ENCODE results near the gene STK11.

STK11 gene

GRCh38 chr19:1275260-1275975 is 69.8 kb downstream of the STK11 start, which contains the start of gene FAM174C:
TSS of gene FAM174C (plus strand) at chr19:1275530. CDS start at chr19:1275550, 20 bp downstream.
- peak; percentile 95 for DNase-seq (ENCODE audit: low read depth)
- TF ChIP-seq MYC (IDR thresholded peaks at IDR 0.05; ENCODE audit: low read depth, low read length) (peak; percentile 84), MAX (IDR thresholded peaks at IDR 0.05; ENCODE audit: low read depth, low read length) (peak; percentile 96), CTCF (IDR thresholded peaks at IDR 0.05; ENCODE audit: low read depth, low read length) (no peak), POLR2A (IDR thresholded peaks at IDR 0.05; ENCODE audit: extremely low read depth, insufficient read length) (peak; percentile 64)
- H3K4me3 ChIP-seq (ENCODE audit: low read depth, low read length): peak within 1 kb of the TSS; percentile 64

GRCh38 chr19:1275976-1276627 is 70.5 kb downstream of the STK11 start:
- TF ChIP-seq POLR2A (IDR thresholded peaks at IDR 0.05; ENCODE audit: extremely low read depth, insufficient read length) (no peak), MYC (IDR thresholded peaks at IDR 0.05; ENCODE audit: low read depth, low read length) (no peak; the same call in 1 of the 2 replicates), MAX (IDR thresholded peaks at IDR 0.05; ENCODE audit: low read depth, low read length) (no peak), CTCF (IDR thresholded peaks at IDR 0.05; ENCODE audit: low read depth, low read length) (no peak)
- no peak for DNase-seq (ENCODE audit: low read depth)
- peak overlapping the region; percentile 64 for H3K4me3 ChIP-seq (ENCODE audit: low read depth, low read length)

DNA sequence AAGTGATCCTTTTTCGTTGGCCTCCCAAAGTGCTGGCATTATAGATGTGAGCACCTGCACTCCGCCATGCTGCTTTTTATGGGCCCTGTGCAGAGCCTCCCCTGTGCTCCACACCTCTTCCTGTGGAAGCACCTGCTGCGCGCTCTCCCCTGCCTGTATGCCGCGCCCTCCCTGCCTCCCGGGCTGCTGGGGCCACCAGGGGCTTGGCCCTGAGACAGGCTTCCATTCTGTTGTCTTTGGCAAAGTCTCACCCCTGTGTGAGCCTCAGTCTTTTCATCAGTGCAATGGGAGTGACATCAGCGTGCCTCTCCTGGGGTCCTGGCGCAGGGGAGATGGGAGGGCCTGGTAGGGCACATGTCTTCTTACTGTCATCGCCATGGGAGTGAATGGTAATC is 71.0 kb downstream of the STK11 start:
- H3K4me3 ChIP-seq (ENCODE audit: low read depth, low read length): peak overlapping the region; percentile 64
- no peak for TF ChIP-seq CTCF (IDR thresholded peaks at IDR 0.05; ENCODE audit: low read depth, low read length)
- no peak for TF ChIP-seq POLR2A (IDR thresholded peaks at IDR 0.05; ENCODE audit: extremely low read depth, insufficient read length)
- TF ChIP-seq MYC (IDR thresholded peaks at IDR 0.05; ENCODE audit: low read depth, low read length): no peak
- TF ChIP-seq MAX (IDR thresholded peaks at IDR 0.05; ENCODE audit: low read depth, low read length): no peak
- no peak for DNase-seq (ENCODE audit: low read depth)

DNA sequence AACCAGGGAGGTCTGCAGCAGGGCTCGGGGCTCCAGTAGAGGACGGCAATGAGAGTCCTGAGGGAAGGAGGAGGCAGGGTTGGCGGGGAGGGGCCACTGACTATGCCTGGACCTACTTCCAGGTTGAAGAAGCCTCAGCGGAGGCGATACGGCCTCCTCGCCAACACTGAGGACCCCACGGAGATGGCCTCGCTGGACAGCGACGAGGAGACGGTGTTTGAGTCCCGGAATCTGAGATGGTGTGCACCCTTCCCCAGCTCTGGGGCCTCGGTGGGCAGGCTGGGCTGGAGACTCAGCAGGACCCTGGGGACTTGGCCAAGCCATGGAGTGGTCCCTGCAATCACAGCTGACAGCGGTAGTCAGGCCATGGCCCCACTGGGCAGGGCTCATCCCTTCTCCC is 71.5 kb downstream of the STK11 start:
- no peak for TF ChIP-seq MAX (IDR thresholded peaks at IDR 0.05; ENCODE audit: low read depth, low read length)
- TF ChIP-seq POLR2A (IDR thresholded peaks at IDR 0.05; ENCODE audit: extremely low read depth, insufficient read length): no peak
- TF ChIP-seq MYC (IDR thresholded peaks at IDR 0.05; ENCODE audit: low read depth, low read length): no peak
- no peak for TF ChIP-seq CTCF (IDR thresholded peaks at IDR 0.05; ENCODE audit: low read depth, low read length)
- DNase-seq (ENCODE audit: low read depth): no peak
- no peak overlapping the region for H3K4me3 ChIP-seq (ENCODE audit: low read depth, low read length)

Measured in NB4 (cell line).